SK-N-SH (cell line): ENCODE results near the gene BRAT1. TPM values are rescaled to one million over a fixed set of nuclear protein-coding genes. Genes with fewer than 3 reads are reported as not detected.

ENCODE experiments used
- CTCF ChIA-PET: fragments of 300-600, 350-600 bp; formaldehyde crosslinking; extraction: SDS; loops from one replicate; lab custom pipeline; 2021; lab: Yijun Ruan, JAX
- POLR2A ChIA-PET: fragments of 350-600 bp; sonication (Branson Sonifier 250); formaldehyde crosslinking; extraction: SDS; loops from one replicate; lab custom pipeline; 2020; ENCODE audit warnings: antibody characterized with exemption, inconsistent platforms; lab: Yijun Ruan, JAX
- DNase-seq: peaks from one replicate; pipeline ENCODE4 v3.0.0; 2012
- H2AFZ ChIP-seq: fragments of 200-600 bp; sonication (generic); 2 replicates; pipeline ENCODE4 v1.8.1; 2016; ENCODE audit warnings: antibody characterized with exemption, mild to moderate bottlenecking, low read depth
- H3F3A ChIP-seq: fragments of 200-600 bp; sonication (generic); replicated peaks from 2 replicates; pipeline ENCODE3; 2016; ENCODE audit warnings: antibody characterized with exemption, mild to moderate bottlenecking; ENCODE audit not compliant: insufficient read depth
- H3K27ac ChIP-seq, 2 experiments: fragments of 200-500 bp in 1 of 2; fragments of 200-600 bp in 1 of 2; sonication (Bioruptor generic) in 1 of 2; sonication (generic), shearing (Covaris generic) in 1 of 2; 2 replicates each; pipeline versions ENCODE4 v1.5.1 to v1.6.1; 2014 to 2016; ENCODE audit warnings: low read depth in 2 of 2, inconsistent platforms in 1 of 2, low read length in 1 of 2, mild to moderate bottlenecking in 1 of 2, mixed read lengths in 1 of 2
- H3K27me3 ChIP-seq: fragments of 200-600 bp; sonication (generic), shearing (Covaris generic); 2 replicates; pipeline ENCODE4 v1.6.1; 2016; ENCODE audit warnings: mixed run types; ENCODE audit not compliant: insufficient read depth
- H3K36me3 ChIP-seq, 2 experiments: fragments of 200-500 bp in 1 of 2; fragments of 200-600 bp in 1 of 2; sonication (Bioruptor generic) in 1 of 2; sonication (generic) in 1 of 2; replicated peaks in 1 of 2; 2 replicates each; pipeline versions ENCODE3 to v1.5.1; 2014 to 2016; ENCODE audit warnings: low read length in 1 of 2, mild to moderate bottlenecking in 1 of 2; ENCODE audit not compliant: insufficient read depth in 2 of 2, control insufficient read depth in 1 of 2
- H3K4me1 ChIP-seq, 2 experiments: fragments of 200-500 bp in 1 of 2; fragments of 200-600 bp in 1 of 2; sonication (Bioruptor generic) in 1 of 2; sonication (generic), shearing (Covaris generic) in 1 of 2; 2 replicates each; pipeline versions ENCODE4 v1.5.1 to v1.6.1; 2014 to 2016; ENCODE audit warnings: low read depth in 1 of 2, low read length in 1 of 2, mixed run types in 1 of 2; ENCODE audit not compliant: insufficient read depth in 2 of 2, control insufficient read depth in 1 of 2
- H3K4me2 ChIP-seq: fragments of 200-600 bp; sonication (generic), shearing (Covaris generic); 2 replicates; pipeline ENCODE4 v1.6.1; 2017; ENCODE audit warnings: mixed run types
- H3K4me3 ChIP-seq, 2 experiments: fragments of 200-500 bp in 1 of 2; fragments of 200-600 bp in 1 of 2; sonication (Bioruptor generic) in 1 of 2; sonication (generic), shearing (Covaris generic) in 1 of 2; 2 replicates each; pipeline versions ENCODE4 v1.5.1 to v1.8.1; 2014 to 2016; ENCODE audit warnings: low read depth in 2 of 2, inconsistent platforms in 1 of 2, low read length in 1 of 2, mild to moderate bottlenecking in 1 of 2, mixed read lengths in 1 of 2, moderate library complexity in 1 of 2
- H3K79me2 ChIP-seq: fragments of 200-600 bp; sonication (generic); 2 replicates; pipeline ENCODE4 v1.8.1; 2017; ENCODE audit warnings: mild to moderate bottlenecking; ENCODE audit not compliant: insufficient read depth
- H3K9ac ChIP-seq: fragments of 200-600 bp; sonication (generic); 2 replicates; pipeline ENCODE4 v1.6.1; 2017; ENCODE audit warnings: mixed run types
- H3K9me2 ChIP-seq: fragments of 200-600 bp; sonication (generic); 2 replicates; pipeline ENCODE4 v1.6.1; 2017; ENCODE audit warnings: mixed run types
- H3K9me3 ChIP-seq: fragments of 200-600 bp; sonication (generic); 2 replicates; pipeline ENCODE4 v1.6.1; 2017; ENCODE audit warnings: mixed run types, mild to moderate bottlenecking, moderate library complexity
- H4K20me1 ChIP-seq: fragments of 200-600 bp; sonication (generic); 2 replicates; pipeline ENCODE4 v1.6.1; 2017; ENCODE audit warnings: mild to moderate bottlenecking, mixed run types; ENCODE audit not compliant: insufficient read depth
- CHD2 ChIP-seq: fragments of 150-350 bp; IDR thresholded peaks from 2 replicates; pipeline ENCODE4 v1.6.1; 2018; ENCODE audit warnings: low read length; ENCODE audit not compliant: partially characterized antibody
- CTCF ChIP-seq: fragments of 200-600 bp; sonication (generic); IDR thresholded peaks from 2 replicates; pipeline ENCODE4 v1.6.1; 2017; ENCODE audit warnings: antibody characterized with exemption, mild to moderate bottlenecking, moderate library complexity
- ELF1 ChIP-seq: IDR thresholded peaks from 2 replicates; pipeline ENCODE4 v1.4.0; 2012
- EZH2phosphoT487 ChIP-seq: fragments of 200-600 bp; sonication (generic); IDR thresholded peaks from 2 replicates; pipeline ENCODE4 v1.6.1; 2017; ENCODE audit warnings: low read depth, mixed run types, mild to moderate bottlenecking, antibody characterized with exemption, moderate library complexity, borderline replicate concordance
- FOSL2 ChIP-seq: IDR thresholded peaks from 2 replicates; pipeline ENCODE4 v1.4.0; 2012; ENCODE audit warnings: low read depth, mild to moderate bottlenecking, moderate library complexity, borderline replicate concordance
- GABPA ChIP-seq: IDR thresholded peaks from 2 replicates; pipeline ENCODE4 v1.4.0; 2012; ENCODE audit warnings: low read depth, mild to moderate bottlenecking
- IRF3 ChIP-seq: fragments of 150-350 bp; IDR thresholded peaks from 2 replicates; pipeline ENCODE4 v1.6.1; 2016; ENCODE audit warnings: mild to moderate bottlenecking, low read depth, low read length
- JUND ChIP-seq: IDR thresholded peaks from 2 replicates; pipeline ENCODE4 v1.4.0; 2012
- MAX ChIP-seq: IDR thresholded peaks from 2 replicates; pipeline ENCODE4 v1.4.0; 2012; ENCODE audit warnings: low read depth
- MEF2A ChIP-seq: IDR thresholded peaks from 2 replicates; pipeline ENCODE4 v1.4.0; 2012; ENCODE audit warnings: low read depth, borderline replicate concordance
- MXI1 ChIP-seq: IDR thresholded peaks from 2 replicates; pipeline ENCODE4 v1.6.1; 2012; ENCODE audit warnings: mild to moderate bottlenecking, low read depth, low read length, improper control_type of control experiment
- NFIC ChIP-seq: IDR thresholded peaks from 2 replicates; pipeline ENCODE4 v1.4.0; 2012; ENCODE audit warnings: borderline replicate concordance
- RCOR1 ChIP-seq: fragments of 150-350 bp; IDR thresholded peaks from 2 replicates; pipeline ENCODE4 v1.6.1; 2017; ENCODE audit warnings: antibody characterized with exemption, low read length
- RXRA ChIP-seq: IDR thresholded peaks from 2 replicates; pipeline ENCODE4 v1.4.0; 2012; ENCODE audit warnings: low read depth, mild to moderate bottlenecking, borderline replicate concordance
- SMC3 ChIP-seq: IDR thresholded peaks from 2 replicates; pipeline ENCODE4 v1.6.1; 2012; ENCODE audit warnings: low read depth, low read length, improper control_type of control experiment
- TAF1 ChIP-seq: IDR thresholded peaks from 2 replicates; pipeline ENCODE4 v1.6.1; 2012; ENCODE audit warnings: low read depth, mild to moderate bottlenecking, low read length, moderate library complexity, borderline replicate concordance
- TCF12 ChIP-seq: IDR thresholded peaks from 2 replicates; pipeline ENCODE4 v1.4.0; 2012
- TEAD4 ChIP-seq: IDR thresholded peaks from 2 replicates; pipeline ENCODE4 v1.4.0; 2012; ENCODE audit warnings: mild to moderate bottlenecking, borderline replicate concordance; ENCODE audit not compliant: insufficient read depth
- USF2 ChIP-seq: fragments of 150-350 bp; IDR thresholded peaks from 2 replicates; pipeline ENCODE4 v1.6.1; 2017; ENCODE audit warnings: antibody characterized with exemption, low read length, low read depth, borderline replicate concordance
- YY1 ChIP-seq: IDR thresholded peaks from 2 replicates; pipeline ENCODE4 v1.4.0; 2012; ENCODE audit warnings: low read depth, mild to moderate bottlenecking
- WGBS: methylation state at CpG from one replicate; pipeline ENCODE4 v1.1.6; 2017; ENCODE audit warnings: low lambda C conversion rate; 5-methylcytosine and 5-hydroxymethylcytosine counted together
- polyA plus RNA-seq, 3 experiments: library from polyadenylated mRNA; depleted of rRNA; stranded (reverse); fragments of >200 nt; gene quantifications; 2 replicates each; pipeline ENCODE4 v1.2.3, GENCODE V29; 2012

BRAT1 gene
- polyA plus RNA-seq, 1 of the 3 experiments (the other 2 are of a cell fraction): 36.2 TPM

- Histone ChIP-seq H3K4me2 (no peak overlapping the region), H3F3A (no peaks in the 10 kb centered on the region), H3K9me2 (no peaks in the 10 kb centered on the region), H3K79me2 (no peaks in the 10 kb centered on the region), H3K9ac (no peak overlapping the region), H3K9me3 (no peaks in the 10 kb centered on the region), H4K20me1 (no peaks in the 10 kb centered on the region), H3K4me1 (peaks cover 10 to 28% of the 10 kb centered on the region in 2 experiments; a peak in 2 of 4 replicates), H3K27ac (no peak overlapping the region), H2AFZ (no peak overlapping the region), H3K36me3 (no peaks in the 10 kb centered on the region), H3K27me3 (no peaks in the 10 kb centered on the region), H3K4me3 (no peak overlapping the region)
- WGBS: 75% methylated on average over 22 of the region's 25 CpGs
- DNase-seq: no peak
- CTCF ChIA-PET: interaction anchor here (0.9 to 4.7 kb wide), 7 partner anchors 9 to 70 kb away, joined by 3 to 21 read pairs (median 4); no protein-coding TSS in a partner anchor
- POLR2A ChIA-PET: no interaction called here
- no peak for TF ChIP-seq ELF1
- TF ChIP-seq CHD2: no peak
- TF ChIP-seq EZH2phosphoT487: no peak
- no peak for TF ChIP-seq MAX
- TF ChIP-seq MXI1: no peak
- no peak for TF ChIP-seq YY1
- no peak for TF ChIP-seq CTCF
- TF ChIP-seq JUND: no peak
- no peak for TF ChIP-seq SMC3
- no peak for TF ChIP-seq GABPA
- no peak for TF ChIP-seq MEF2A
- TF ChIP-seq TCF12: no peak
- no peak for TF ChIP-seq RXRA
- TF ChIP-seq IRF3: no peak
- no peak for TF ChIP-seq FOSL2
- no peak for TF ChIP-seq USF2
- no peak for TF ChIP-seq TEAD4
- no peak for TF ChIP-seq RCOR1
- TF ChIP-seq TAF1: no peak
- TF ChIP-seq NFIC: no peak
These were observed 57.6 kb downstream of the BRAT1 start for GRCh38 chr7:2497500-2498336.
